GM12872 (cell line): ENCODE measurements around the gene NDUFV1.

Experiments used
- TF ChIP-seq, protein P1 (sequence below): IDR thresholded peaks from 3 replicates; pipeline ENCODE4 v1.5.1; 2011; ENCODE audit warnings: low read depth, mild to moderate bottlenecking, low read length, moderate library complexity; ENCODE audit not compliant: insufficient read depth

Gene NDUFV1

GRCh38 chr11:67606492-67607295, at the start of gene NDUFV1:
Gene NDUFV1 (plus strand): TSS chr11:67606936. CDS start chr11:67607005, 69 bp downstream.
- TF ChIP-seq, protein P1, sequence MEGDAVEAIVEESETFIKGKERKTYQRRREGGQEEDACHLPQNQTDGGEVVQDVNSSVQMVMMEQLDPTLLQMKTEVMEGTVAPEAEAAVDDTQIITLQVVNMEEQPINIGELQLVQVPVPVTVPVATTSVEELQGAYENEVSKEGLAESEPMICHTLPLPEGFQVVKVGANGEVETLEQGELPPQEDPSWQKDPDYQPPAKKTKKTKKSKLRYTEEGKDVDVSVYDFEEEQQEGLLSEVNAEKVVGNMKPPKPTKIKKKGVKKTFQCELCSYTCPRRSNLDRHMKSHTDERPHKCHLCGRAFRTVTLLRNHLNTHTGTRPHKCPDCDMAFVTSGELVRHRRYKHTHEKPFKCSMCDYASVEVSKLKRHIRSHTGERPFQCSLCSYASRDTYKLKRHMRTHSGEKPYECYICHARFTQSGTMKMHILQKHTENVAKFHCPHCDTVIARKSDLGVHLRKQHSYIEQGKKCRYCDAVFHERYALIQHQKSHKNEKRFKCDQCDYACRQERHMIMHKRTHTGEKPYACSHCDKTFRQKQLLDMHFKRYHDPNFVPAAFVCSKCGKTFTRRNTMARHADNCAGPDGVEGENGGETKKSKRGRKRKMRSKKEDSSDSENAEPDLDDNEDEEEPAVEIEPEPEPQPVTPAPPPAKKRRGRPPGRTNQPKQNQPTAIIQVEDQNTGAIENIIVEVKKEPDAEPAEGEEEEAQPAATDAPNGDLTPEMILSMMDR, result peak; percentile 79

- TF ChIP-seq, protein P1, result no peak
Measured at GRCh38 chr11:67558084-67558772, 48.5 kb upstream of the NDUFV1 start.

DNA sequence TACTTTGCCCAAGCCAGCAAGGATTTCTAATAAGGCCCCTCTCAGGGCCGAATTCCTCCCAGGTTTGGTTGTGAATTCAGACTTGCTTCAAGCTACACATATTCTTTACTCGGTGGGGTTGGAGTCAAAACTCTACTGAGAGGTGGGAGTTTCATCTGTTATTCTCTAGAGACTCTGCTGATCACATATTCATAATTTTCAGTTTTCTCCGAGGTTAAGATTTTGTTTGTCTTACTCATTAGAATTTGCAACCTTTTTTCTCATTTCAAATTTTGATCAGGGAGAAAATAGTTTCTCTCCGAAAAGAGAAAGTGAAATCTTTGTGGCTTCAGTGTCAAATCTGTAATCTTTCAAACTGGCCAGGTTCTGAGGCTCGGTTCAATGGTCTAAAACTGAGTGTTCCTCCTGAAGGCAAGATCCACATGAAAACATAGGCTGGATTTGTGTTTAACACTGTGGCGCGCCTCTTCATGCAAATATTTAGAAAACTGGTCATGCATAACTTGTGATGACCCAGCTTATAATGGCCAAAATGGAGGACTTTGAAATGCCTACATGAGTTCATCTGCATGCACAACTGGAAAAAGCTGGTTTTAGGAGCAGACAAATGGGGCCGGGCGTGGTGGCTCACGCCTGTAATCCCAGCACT, 44.6 kb upstream of the NDUFV1 start:
- TF ChIP-seq, protein P1, result no peak

DNA sequence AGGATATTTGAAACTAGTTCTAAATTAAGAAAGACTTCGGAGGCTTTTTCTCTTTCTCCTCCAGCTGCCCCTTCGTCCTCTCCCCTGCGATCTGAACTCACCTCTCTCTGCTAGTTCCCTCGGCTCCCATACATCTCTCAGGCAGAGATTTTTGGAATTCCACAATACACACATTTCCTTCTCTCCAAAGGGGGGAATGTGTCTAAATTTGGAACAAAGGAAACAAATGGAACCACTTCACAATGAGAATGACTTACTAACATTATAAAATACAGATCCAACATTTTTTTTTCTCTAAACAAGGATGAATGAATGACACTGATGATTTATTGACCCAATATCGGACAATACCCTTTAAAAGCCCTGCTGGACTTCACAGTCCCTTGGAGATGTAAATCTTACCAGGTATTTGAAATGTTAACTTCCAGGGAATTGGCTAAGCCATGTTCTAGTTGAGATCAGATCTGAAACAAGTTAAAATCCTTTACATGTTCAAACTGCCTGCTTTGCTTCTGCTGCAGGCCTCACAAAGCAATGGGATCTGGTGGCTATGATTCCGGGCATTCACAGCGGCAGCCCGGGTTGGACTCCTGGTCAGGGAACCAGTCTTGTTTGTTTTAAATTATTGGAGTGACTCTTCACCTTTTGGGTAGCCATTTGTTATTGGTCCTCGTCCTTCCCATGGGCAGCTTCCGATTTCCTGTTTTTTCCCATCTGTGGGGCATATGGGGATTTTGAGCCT, 43.6 kb upstream of the NDUFV1 start:
- TF ChIP-seq, protein P1, result no peak

- TF ChIP-seq, protein P1, result no peak
Measured at GRCh38 chr11:67564230-67564629, 42.5 kb upstream of the NDUFV1 start.

DNA sequence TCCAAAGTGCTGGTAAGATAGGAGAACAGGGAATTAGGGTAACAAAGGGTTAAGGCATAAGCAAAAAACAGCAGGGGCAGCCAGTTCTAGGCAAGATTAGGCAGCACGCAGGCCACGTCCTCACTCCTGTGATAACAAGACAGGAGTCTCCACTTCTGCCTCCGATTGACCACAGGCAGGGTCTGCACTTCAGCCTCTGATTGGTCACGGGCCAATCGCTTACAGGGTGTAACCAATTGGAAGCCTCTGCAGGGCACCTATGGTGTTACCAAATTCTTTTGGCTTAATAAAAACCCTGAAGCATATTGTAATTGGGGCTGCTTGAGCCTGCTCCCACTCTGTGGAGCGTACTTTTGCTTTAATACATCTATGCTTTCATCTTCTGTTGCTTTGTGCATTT, 35.3 kb upstream of the NDUFV1 start:
- TF ChIP-seq, protein P1, result no peak
